SIG-M5 treated with dmso at 0.1 percent for 504 hours (cell line): Measurements from ENCODE around the gene CDC14A.
"Not testable (repeated sequence)": the region's sequence is repeated elsewhere in the genome, so short reads cannot be mapped to it uniquely, and the experiment has no call there.

ENCODE experiments used
- DNase-seq: peaks from one replicate; lab custom pipeline; 2025; ENCODE audit not compliant: unreplicated experiment; lab: John Stamatoyannopoulos, UW

Gene CDC14A

GRCh38 chr1:100397681-100398080, 45.4 kb downstream of the CDC14A start:
- no peak for DNase-seq

DNA sequence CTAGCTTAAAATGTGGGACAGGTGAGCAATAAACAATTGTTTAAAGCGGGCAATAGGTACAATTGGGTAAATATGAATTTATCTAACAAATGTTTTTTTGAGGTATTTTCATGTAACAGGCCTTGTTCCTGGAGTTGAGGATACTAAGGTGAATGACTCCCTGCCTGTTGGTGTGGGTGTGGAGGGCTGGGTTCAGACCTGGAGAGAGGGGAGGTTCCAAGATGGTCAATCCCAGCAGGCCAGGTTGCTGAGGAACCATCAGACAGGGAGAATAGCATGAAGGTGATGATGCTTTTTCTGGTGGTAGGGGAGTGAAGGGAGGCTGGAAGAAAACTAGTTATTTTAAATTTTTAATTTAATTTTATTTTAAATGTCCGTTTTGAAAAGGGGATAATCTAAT, 46.3 kb downstream of the CDC14A start:
- no peak for DNase-seq

DNA sequence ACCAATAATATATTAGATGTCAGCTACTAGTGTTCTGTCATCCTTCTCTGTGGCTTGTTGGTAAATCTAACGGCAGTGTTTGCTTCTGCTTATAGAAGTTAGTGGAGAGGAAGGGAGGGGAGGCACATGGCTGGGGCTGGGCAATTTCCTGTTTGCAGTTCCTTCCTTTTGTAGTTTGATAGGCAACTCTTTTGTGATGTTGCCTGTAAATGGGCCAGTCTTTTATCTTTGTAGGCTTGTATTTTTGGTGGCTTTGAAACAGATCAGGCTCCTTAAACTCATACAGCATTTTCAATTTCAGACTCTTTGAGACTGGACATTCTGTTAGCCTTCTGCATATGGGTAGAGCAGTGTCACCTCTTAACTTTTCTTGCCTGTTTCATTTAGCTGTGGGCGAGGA, 48.1 kb downstream of the CDC14A start:
- DNase-seq, result peak; percentile 80

- DNase-seq, result no peak
Measured at GRCh38 chr1:100404821-100405220, 52.5 kb downstream of the CDC14A start.

DNA sequence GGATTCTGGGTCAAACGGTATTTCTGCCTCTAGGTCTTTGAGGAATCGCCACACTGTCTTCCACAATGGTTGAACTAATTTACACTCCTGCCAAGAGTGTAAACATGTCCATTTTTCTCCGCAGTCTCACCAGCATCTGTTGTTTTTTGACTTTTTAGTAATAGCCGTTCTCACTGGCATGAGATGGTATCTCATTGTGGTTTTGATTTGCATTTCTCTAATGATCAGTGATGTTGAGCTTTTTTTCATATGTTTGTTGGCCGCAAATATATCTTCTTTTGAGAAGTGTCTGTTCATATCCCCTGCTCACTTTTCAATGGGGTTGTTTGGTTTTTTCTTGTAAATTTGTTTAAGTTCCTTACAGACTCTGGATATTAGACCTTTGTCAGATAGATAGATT, 53.6 kb downstream of the CDC14A start:
- not testable (repeated sequence) for DNase-seq

DNA sequence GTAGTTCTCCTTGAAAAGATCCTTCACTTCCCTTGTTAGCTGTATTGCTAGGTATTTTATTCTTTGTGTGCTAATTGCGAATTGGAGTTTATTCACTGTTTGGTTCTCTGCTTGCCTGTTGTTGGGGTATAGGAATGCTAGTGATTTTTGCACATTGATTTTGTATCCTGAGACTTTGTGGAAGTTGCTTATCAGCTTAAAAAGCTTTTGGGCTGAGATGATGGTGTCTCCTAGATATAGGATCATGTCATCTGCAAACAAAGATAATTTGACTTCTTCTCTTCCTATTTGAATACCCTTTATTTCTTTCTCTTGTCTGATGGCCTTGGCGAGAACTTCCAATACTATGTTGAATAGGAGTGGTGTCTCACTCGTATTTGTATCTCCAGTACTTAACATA, 55.1 kb downstream of the CDC14A start:
- DNase-seq, result not testable (repeated sequence)

- no peak for DNase-seq
Measured at GRCh38 chr1:100411019-100411418, 58.7 kb downstream of the CDC14A start.

- no peak for DNase-seq
Measured at GRCh38 chr1:100411574-100411973, 59.3 kb downstream of the CDC14A start.

- no peak for DNase-seq
Measured at GRCh38 chr1:100413035-100413434, 60.7 kb downstream of the CDC14A start.

DNA sequence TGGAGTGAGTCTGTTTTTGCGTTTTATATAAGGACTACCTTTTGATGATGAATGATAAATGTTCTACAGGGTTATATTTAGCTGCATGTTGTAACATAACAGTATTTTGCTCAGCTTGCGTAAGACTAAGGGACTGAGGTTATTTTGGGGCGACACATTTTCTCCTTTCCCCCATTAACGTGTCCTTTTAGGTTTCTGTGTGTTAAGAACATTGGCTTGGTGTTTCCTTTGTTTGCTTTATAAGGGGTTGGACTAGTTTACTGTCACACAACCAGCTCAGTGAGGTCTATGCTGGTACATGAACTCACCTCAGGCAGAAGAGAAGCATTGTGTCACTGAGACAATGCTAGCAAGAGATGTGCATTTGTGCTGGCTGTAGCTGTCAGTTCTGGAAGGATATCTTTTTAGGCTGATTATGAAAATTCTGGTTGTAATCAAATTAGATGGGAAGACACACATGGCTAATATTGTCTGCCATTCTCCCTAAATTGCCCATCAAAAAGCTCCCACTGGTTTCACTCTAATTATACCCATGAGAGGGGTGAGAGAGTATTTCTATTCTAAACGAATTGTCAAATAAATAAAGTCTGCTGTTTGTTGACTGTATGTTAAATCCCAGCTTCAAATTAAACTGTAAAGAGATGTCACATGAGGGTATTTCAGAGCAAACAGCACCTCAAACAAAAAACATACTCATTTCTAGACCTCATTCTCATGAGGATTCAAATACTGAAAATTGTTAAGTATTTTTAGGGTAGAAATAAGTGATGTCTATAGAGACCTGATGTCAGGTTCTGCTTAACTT, 62.6 kb downstream of the CDC14A start:
- peak; percentile 82 for DNase-seq

GRCh38 chr1:100415498-100415778, 63.1 kb downstream of the CDC14A start:
- DNase-seq, result no peak

- no peak for DNase-seq
Measured at GRCh38 chr1:100419072-100419471, 66.8 kb downstream of the CDC14A start.

DNA sequence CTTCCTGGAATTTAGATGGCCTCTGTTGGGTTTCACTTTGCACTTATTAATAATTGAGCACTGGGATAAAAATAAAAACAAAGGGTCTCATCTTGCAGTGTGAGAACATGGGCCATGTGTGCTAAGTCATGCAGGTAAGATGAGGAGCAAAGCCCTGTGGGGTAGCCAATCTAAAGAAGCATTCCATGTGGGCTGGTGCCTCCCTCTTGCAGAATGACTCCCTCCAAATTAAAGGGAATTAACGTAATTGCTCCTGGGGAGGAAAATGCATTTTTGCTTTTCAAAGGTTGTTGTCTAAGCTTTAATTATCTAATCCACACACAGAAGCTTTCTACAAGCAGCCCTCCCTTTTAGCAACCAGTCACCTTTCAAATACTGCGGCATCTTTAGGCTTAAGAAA, 69.8 kb downstream of the CDC14A start:
- DNase-seq, result no peak

DNA sequence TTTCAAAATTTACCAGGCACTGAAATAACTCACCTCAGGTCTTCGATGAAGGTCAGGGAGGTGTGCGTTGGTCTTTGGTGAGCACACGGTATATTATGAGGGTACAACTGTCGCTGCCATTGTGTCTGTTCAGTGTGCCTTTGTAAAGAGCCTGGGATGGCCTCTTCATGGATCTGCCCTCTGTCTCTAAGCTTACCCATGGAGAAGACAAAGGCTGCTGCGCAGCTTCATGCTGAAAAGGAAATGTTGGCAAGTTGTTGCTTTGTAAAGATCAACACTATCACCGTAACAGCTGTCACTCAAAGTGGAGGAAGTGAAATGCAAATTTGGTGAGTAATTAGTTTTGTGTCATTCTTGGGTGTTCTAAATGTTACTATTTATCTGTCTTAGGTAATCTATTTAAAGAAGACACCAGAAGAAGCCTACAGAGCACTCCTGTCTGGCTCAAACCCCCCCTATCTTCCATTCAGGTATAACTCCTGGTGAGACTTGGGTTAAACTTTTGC, 71.6 kb downstream of the CDC14A start:
- no peak for DNase-seq

DNA sequence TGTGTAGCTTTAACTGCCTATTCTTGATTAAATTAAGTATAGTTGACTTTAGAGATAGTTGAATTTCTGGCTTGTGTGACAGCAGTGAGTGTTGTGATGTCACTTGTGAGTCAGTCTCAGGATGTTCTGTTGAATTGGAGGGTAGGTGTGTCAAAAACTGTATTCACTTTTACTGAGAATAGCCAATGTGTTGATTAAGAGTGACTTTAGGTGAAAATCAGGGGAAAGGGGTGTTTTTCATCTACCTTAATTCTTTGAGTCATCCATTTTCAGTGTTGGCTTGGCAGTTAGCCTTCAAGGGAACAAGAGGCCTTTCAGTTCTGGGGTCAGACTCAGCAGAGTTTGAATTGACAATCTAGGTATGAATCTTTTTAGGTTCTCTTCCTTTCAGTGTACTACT, 75.9 kb downstream of the CDC14A start:
- no peak for DNase-seq

GRCh38 chr1:100430325-100430756, 78.0 kb downstream of the CDC14A start:
- DNase-seq, result no peak

- DNase-seq, result no peak
Measured at GRCh38 chr1:100431954-100432353, 79.6 kb downstream of the CDC14A start.

GRCh38 chr1:100433563-100433962, 81.3 kb downstream of the CDC14A start:
- no peak for DNase-seq

- no peak for DNase-seq
Measured at GRCh38 chr1:100434831-100435230, 82.5 kb downstream of the CDC14A start.

DNA sequence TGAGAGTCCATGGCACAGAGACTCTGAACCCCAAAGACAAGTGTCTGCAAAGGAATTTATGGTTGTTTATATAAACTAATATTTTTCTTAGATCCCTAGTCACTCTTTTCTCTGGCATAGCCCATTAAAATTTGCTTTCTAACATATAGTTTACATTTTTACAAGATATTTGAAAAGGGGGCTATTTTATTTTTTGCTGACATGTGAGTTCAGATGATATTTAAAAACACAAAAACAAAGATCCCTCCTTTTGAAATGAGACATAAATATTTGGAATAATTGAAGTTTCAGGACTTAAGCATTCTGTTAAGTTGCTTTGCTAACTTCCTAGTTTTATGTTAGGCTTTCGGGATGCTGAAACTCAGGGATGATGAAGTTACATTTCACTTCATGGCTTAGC, 86.1 kb downstream of the CDC14A start:
- no peak for DNase-seq

- no peak for DNase-seq
Measured at GRCh38 chr1:100438789-100439188, 86.5 kb downstream of the CDC14A start.

GRCh38 chr1:100440075-100440809, 87.9 kb downstream of the CDC14A start:
- DNase-seq, result no peak
